Measurements from ENCODE around the gene PPP1R27. TPM values are rescaled to one million over a fixed set of nuclear protein-coding genes. Genes with fewer than 3 reads are reported as not detected.

Gene PPP1R27
- total and polyA plus RNA-seq, 8 donors = 0.58 to 2.0 TPM; not detected in 6

DNA sequence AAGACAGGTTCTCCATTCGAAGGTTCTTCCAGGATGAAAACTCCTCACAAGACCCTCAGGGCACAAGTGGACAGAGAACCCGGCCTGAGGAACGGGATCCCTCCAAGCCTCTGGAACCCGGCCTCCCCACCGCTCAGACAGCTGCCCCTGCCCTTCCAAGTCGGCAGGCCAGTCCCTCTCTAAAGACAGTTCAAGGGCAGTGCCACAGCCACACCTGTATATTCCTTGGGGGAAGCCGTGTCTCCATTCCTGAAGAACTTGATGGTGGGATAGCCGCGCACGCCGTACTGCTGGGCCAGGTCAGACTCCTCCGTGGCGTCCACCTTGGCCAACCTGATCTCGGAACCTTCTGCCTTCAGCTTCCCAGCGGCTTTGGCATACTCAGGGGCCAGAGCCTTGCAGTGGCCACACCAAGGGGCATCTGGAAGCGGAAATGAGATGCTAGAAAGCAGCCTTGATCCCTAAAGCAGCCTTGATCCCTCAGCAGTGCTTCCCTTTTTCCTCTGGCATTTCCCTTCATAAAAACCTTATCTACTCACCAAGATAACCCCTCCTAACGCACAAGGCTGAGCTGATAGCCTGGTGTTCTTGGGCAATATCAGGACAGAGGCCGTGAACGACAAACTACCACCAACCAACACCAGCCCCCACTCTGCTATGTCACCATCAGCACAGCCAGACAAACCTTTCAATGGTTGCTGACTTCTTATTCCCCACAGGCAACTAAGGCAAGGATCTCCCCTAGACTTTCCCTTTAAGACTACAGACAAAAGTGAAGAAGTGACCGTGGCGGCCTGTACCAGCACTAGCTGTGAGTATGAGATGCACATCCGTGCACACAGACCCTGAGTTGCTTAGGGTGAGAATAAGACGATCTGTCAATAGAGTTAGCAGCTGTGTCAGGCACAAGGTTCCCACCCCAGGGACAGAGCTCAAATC is 24.4 kb upstream of the PPP1R27 start:
- intact Hi-C loops (cut with DNase I; ENCODE audit: low total_unique reads) = no loop called here
- Histone ChIP-seq H3K36me3 (peaks cover 34 to 59% (median 52%) of the 10 kb centered on the region in 4 donors), H3K27ac (peak overlapping the region; percentile 92 to 99 (median 99)), H3K27me3 (no peaks in the 10 kb centered on the region), H3K4me1 (peaks cover 50 to 88% (median 85%) of the 10 kb centered on the region in 4 donors), H3K9me3 (no peaks in the 10 kb centered on the region), H3K4me3 (peak overlapping the region; percentile 98 to 100 (median 98))
- peak in 1 of 2 donors; percentile 38 for DNase-seq
- no peak for TF ChIP-seq POLR2A (IDR thresholded peaks at IDR 0.05)
- TF ChIP-seq POLR2AphosphoS5 (IDR thresholded peaks at IDR 0.05) = no peak
- TF ChIP-seq EP300 (IDR thresholded peaks at IDR 0.05) = no peak
- TF ChIP-seq, protein P1, sequence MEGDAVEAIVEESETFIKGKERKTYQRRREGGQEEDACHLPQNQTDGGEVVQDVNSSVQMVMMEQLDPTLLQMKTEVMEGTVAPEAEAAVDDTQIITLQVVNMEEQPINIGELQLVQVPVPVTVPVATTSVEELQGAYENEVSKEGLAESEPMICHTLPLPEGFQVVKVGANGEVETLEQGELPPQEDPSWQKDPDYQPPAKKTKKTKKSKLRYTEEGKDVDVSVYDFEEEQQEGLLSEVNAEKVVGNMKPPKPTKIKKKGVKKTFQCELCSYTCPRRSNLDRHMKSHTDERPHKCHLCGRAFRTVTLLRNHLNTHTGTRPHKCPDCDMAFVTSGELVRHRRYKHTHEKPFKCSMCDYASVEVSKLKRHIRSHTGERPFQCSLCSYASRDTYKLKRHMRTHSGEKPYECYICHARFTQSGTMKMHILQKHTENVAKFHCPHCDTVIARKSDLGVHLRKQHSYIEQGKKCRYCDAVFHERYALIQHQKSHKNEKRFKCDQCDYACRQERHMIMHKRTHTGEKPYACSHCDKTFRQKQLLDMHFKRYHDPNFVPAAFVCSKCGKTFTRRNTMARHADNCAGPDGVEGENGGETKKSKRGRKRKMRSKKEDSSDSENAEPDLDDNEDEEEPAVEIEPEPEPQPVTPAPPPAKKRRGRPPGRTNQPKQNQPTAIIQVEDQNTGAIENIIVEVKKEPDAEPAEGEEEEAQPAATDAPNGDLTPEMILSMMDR (IDR thresholded peaks at IDR 0.05) = no peak
- 22 to 51% (median 33%) methylated on average over 21 to 23 of the region's 23 CpGs for WGBS, 5 donors

DNA sequence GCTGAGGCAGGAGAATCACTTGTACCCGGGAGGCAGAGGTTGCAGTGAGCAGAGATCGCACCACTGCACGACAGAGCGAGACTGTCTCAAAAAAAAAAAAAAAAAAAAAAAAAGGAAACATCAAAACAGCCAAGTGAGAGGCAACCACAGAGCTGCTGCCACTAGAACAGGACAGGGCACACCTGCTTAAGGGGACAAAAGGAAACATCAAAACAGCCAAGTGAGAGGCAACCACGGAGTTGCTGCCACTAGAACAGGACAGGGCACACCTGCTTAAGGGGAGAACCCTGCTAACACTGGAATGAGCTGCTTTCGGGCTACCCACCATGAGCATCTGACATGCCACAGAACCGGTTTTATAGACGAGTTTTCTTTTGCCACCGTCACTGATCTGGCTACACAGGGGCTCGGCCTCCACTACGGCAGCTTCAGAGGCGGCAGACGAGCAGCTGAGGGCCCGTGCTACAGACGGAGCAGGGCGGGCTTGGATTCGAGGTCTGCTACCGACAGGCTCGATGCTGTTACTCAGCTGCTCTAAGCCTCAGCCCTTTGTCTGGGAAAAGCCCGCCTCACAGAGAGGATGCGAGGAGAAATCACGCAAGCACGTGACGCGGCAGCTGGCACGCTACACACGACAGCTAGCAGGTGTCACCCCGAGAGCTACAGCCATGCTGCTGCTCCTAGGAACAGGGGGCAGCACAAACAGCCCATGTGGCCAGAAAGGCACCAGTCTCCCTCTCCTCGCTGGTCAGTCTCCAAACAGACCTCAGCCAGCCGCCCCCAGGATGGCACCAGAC is 23.5 kb upstream of the PPP1R27 start:
- H3K4me1 ChIP-seq = peaks cover 50 to 85% (median 80%) of the 10 kb centered on the region in 4 donors
- intact Hi-C loops (cut with DNase I; ENCODE audit: low total_unique reads) = no loop called here
- 32 to 66% (median 48%) methylated on average over 17 to 30 of the region's 30 CpGs for WGBS, 5 donors
- H3K4me3 ChIP-seq = peak overlapping the region; percentile 98 to 100 (median 98)
- no peak for DNase-seq
- no peaks in the 10 kb centered on the region for H3K9me3 ChIP-seq
- TF ChIP-seq POLR2A (IDR thresholded peaks at IDR 0.05) (no peak), POLR2AphosphoS5 (IDR thresholded peaks at IDR 0.05) (no peak), EP300 (IDR thresholded peaks at IDR 0.05) (no peak)
- TF ChIP-seq, protein P1 (IDR thresholded peaks at IDR 0.05) = no peak
- H3K36me3 ChIP-seq = peaks cover 43 to 63% (median 60%) of the 10 kb centered on the region in 4 donors
- no peaks in the 10 kb centered on the region for H3K27me3 ChIP-seq
- peak overlapping the region in 4 of 5 donors; percentile 92 to 99 (median 98) for H3K27ac ChIP-seq

DNA sequence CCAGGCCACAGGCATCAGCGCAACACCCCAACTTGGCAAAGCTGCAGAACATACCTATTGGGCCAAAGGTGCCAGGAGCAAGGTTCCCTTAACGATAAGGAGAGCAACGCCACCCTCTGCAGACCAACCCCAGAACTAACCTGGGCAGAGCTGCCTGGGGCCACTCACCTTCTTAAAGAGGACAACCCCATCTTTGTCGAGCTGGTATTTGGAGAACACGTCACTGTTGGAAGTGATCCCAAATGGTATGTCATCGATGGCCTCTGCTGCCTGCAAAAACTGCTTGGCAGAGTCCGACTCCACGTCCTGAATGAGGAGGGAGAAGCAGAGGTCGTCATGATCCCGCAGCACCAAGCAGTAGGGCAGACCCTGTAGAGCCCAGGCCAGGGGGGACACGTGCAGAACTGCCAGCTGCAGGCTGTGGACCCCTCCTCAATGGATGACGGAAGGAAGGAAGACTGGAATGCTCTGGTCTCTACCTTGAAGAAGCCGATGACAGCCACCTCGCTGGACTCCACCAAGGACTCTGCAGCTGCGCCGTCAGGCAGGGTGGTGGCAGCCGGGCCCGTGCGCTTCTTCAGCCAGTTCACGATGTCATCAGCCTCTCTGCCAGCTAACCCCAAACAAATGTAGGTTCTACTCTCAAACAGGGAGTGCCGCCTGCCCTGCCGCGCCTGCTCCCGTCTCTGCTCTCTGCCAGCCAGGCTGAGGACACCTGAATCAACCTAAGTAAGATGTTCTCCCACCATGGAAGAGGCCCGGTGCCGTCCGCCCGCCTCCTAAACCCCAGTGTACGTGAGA is 20.3 kb upstream of the PPP1R27 start:
- intact Hi-C loops (cut with DNase I; ENCODE audit: low total_unique reads) = no loop called here
- peak in 1 of 2 donors; percentile 81 for DNase-seq
- peak overlapping the region in 4 of 5 donors; percentile 29 to 64 (median 46) for H3K27ac ChIP-seq
- H3K36me3 ChIP-seq = peaks cover 72 to 91% (median 89%) of the 10 kb centered on the region in 4 donors
- 39 to 61% (median 46%) methylated on average over 23 to 29 of the region's 29 CpGs for WGBS, 5 donors
- no peaks in the 10 kb centered on the region for H3K27me3 ChIP-seq
- H3K4me3 ChIP-seq = peak overlapping the region in 1 of 4 donors; percentile 13
- H3K4me1 ChIP-seq = peaks cover 31 to 63% (median 61%) of the 10 kb centered on the region in 4 donors
- TF ChIP-seq POLR2AphosphoS5 (IDR thresholded peaks at IDR 0.05) = peak in 1 of 3 donors; percentile 69
- TF ChIP-seq, protein P1 (IDR thresholded peaks at IDR 0.05) = peak in 3 of 7 experiments; percentile 15 to 46 (median 17)
- TF ChIP-seq EP300 (IDR thresholded peaks at IDR 0.05) = no peak
- no peaks in the 10 kb centered on the region for H3K9me3 ChIP-seq
